Measurements from ENCODE around the gene TMEM154.

GRCh38 chr4:152727784-152728183 lies 48.0 kb upstream of the TMEM154 start:
- no peak for TF ChIP-seq CTCF (conservative IDR thresholded peaks at IDR 0.05; ENCODE audit: low read length)
- no peak for TF ChIP-seq EZH2phosphoT487 (IDR thresholded peaks at IDR 0.05; ENCODE audit: borderline replicate concordance)
